ENCODE data around the gene NOP10.
"Not testable (repeated sequence)": the region's sequence is repeated elsewhere in the genome, so short reads cannot be mapped to it uniquely, and the experiment has no call there.

NOP10 gene

GRCh38 chr15:34342737-34343575 lies at the start of gene NOP10, which contains the start of gene NUTM1:
Gene NOP10, minus strand, starts transcription at chr15:34343136. Its CDS starts 63 bp downstream, at chr15:34343073.
Gene NUTM1, plus strand, starts transcription at chr15:34343315. Its CDS starts 382 bp downstream, at chr15:34343697.
- DNase-seq: peak; percentile 85 to 93

GRCh38 chr15:34389594-34390086 lies 46.7 kb upstream of the NOP10 start:
- not testable (repeated sequence) for DNase-seq

DNA sequence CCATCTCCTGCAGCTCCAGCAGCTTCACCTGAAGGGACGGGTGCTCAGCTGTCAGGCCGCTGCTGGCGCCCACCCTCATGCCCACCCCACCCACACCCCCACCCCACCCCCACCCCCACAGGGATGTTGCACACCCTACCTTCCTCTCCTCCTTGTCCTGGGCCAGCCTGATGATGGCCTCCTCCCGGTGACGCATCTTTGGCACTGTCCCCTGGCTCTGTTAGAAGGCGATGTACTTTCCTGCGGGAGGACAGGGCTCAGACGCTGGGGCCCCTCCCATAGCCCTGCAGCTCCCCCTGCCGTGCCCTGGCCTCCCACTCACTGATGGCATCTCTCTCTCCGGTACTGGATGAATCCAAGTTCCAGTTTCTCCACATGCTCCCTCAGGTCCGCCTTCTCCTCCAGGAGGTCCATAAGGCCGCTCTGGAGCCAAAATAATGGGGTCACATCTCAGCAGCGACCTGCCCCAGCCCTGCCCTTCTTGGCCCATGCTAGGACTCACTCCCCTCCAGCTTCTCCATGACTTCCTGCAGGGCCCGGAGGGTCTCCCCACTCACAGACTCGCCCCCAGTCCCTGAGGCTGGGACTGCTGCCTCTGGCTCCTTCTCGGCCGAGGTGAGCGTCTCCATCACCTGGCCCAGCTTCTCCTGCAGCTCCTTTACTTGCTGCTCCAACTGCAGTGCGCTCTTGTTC lies 39.0 kb upstream of the NOP10 start:
- not testable (repeated sequence) for DNase-seq

- DNase-seq: not testable (repeated sequence)
Observed at GRCh38 chr15:34380491-34380890, 37.6 kb upstream of the NOP10 start.

DNA sequence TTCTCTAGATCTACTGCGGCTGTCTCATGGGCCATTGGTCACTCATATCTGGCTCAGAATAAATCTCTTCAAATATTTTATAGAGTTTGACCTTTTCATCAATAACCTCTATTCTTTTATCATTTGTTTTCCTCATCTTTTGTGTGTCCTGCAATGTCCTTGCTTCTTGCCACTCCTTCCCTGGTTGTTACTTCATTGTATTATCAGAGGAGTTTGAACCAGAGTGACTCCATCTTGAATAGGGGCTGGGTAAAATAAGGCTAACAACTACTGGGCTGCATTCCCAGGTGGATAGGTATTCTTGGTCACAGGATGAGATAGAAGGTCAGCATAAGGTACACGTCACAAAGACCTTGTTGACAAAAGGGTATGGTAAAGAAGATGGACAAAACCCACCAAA lies 33.9 kb upstream of the NOP10 start:
- no peak for DNase-seq

DNA sequence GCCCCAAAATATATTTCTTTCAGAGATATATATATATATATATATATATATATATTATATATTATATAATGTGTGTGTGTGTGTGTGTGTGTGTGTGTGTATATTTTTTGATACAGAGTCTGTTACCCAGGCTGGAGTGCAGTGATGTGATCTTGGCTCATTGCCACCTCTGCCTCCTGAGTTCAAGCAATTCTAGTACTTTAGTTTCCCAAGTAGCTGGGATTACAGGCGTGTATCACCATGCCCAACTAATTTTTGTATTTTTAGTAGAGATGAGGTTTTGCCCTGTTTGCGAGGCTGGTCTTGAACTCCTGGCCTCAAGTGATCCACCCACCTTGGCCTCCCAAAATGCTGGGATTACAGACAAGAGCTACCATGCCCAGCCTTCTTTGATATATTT lies 32.6 kb upstream of the NOP10 start:
- DNase-seq: not testable (repeated sequence)

GRCh38 chr15:34374816-34375215 lies 31.9 kb upstream of the NOP10 start:
- no peak for DNase-seq

- no peak for DNase-seq
Observed at GRCh38 chr15:34373951-34374350, 31.0 kb upstream of the NOP10 start.

GRCh38 chr15:34370643-34371042 lies 27.7 kb upstream of the NOP10 start:
- DNase-seq: no peak

- no peak for DNase-seq
Observed at GRCh38 chr15:34370129-34370528, 27.2 kb upstream of the NOP10 start.

DNA sequence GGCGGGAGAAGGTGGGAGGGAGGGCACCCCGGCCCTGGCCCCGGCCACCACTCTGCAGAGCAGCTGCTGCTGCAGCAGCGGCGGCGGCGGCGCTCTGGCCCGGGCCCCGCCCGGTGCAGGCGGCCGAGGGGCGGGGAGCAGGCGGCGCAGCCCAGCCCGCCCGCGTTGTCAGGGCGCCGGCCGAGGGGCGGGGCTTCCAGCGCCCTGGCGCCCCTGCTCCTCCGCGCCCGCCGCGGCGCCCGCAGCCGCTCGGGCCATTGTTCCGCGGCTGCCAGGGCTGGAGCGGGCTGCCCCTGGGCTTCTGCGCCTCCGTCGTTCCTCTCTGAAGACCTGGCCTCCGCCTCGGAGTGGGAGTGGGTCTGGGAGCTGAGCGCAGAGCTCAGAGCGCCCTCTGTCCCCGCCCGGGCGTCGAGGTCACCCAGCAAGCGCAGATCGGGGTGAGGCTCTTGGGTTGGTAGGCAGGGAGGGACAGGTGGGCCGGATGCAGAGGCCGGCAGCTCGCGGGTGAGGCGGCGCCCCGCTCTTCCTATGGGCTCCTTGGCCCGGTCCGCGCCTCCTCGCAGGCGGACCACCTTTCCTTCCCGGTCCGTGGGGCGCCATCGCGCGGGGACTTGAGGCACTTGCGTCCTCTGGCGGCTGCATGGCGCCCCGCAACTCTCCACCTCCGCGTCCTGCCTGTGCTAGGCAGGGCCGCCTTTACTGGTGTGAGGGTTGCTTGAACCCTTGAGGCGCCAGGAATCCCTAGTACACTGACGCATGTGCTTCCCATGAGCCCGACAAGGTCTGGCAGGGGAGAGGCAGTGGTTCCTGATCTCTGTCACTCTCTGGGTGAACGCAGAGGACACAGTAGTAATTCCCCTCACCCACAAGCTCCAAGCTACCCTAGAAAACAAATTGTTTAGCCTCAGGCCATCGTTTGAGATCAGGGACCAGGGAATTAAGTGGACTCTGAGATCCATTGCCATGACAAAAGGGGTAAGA lies 24.5 kb upstream of the NOP10 start, which contains the start of gene LPCAT4:
LPCAT4 (minus strand) TSS at position 96 of the 981 bp plus-strand sequence. CDS start 96 bp downstream, outside the sequence.
- peak; percentile 85 to 87 for DNase-seq

DNA sequence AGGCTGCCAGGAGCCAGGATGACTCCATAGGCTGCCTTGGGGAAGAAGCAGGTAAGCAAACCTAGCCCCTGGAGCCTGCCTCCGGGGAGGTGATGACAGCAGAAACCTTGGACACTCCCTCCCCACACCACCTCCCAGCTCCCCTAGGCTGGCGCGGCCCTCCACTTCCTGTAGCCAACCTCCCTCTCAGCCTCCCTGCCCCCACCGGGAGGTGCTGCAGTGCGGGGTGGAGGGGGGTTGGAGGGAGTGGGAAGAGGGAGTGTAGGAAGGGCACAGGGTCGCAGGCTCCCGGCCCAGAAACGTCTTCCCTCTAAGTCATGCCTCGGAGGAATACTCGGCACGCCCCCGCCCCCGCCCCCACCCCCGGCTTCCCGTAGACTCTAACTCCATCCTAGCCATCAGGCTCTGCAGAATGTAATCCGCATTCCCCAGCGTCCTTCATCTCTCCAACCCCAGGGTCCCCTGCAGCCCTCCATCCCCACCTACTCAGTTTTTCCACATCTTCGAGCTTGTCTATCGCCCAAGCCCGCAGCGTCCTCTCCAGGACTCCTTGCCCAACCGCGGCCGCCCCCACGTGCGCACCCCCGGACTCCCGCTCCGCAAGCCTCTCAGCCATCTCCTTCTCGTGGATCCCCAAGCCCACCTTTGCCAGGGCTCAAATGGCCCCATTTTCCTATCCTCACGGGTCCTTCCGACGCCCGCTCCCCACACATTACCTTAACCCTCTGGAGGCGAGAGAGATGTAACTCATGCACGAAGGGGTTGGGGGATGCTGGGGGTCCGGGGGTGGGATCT lies 23.5 kb upstream of the NOP10 start:
- DNase-seq: peak; percentile 78 to 79

DNA sequence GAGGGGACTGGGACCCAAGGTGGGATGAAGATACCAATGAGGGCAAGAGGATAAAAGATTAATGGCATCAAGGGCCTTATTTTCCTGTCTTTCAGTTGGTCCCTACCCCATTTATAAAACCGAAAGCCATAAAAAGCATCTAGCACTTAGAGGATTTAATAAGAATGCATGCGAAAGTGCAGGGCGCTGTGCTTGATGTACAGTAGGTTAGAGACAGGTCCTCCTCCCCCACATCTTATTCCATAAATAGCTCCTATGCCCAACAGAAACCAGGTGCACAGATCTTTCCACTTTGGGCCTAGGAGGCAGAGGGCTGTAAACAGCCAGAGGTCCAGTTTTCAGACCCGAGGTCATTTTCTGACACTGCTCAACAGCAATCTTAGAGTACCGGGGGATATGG lies 22.9 kb upstream of the NOP10 start:
- no peak for DNase-seq

GRCh38 chr15:34365091-34365825 lies 22.3 kb upstream of the NOP10 start:
- DNase-seq: no peak

GRCh38 chr15:34364041-34364440 lies 21.1 kb upstream of the NOP10 start:
- no peak for DNase-seq

DNA sequence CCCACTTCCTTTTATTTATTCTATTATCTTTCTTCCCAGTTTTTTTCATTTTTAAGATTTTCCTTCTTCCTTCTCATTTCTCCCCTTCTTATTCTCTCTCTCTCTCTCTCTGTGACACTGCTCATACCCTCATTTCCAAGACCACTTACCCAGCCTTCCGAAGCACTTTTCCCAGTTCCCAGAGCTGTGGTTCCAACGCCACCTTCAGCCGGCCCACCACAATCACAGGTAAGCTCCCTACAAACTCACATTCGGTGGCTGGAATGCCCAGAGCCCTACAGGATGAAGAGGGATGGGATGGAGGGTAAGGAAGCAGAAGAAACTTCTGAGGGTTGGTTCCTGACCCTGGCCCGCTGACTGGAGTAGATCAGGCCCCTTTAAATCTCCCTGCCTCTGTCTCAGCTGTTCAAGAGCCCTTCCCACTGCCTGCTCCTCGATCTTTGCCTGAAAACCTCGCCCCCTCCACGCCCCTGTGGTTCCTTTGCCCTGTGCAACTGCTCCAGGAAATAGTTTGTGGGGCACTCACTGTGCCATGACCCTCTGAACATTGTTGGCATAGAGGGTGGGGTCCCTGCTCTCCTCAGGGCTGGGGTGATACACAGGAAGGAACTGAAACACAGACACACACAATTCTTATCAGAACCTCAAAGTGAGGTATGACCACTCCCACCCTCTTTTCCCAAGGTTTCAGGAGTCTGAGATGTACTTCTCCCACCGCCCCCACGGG lies 19.3 kb upstream of the NOP10 start:
- no peak for DNase-seq

DNA sequence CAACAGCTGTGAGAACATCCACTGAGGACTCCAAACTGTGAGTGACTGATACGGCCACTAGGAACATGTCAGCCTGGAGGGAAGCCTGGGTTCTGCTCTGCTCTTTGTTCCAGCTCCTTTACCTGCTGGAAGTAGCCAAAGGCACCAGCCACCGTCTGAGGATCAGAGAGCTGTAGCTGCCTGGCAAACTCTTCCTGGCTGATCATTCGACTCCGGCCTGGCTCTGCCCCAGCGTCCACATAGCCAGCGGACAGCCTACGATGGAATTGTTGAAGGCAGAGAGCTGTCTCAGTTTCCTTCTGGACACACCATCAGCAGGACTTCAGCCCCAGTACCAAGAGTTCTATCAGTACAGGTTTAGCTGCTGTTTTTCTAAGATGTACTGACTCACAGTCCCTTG lies 18.3 kb upstream of the NOP10 start:
- no peak for DNase-seq

- DNase-seq: no peak
Observed at GRCh38 chr15:34360298-34360697, 17.4 kb upstream of the NOP10 start.

DNA sequence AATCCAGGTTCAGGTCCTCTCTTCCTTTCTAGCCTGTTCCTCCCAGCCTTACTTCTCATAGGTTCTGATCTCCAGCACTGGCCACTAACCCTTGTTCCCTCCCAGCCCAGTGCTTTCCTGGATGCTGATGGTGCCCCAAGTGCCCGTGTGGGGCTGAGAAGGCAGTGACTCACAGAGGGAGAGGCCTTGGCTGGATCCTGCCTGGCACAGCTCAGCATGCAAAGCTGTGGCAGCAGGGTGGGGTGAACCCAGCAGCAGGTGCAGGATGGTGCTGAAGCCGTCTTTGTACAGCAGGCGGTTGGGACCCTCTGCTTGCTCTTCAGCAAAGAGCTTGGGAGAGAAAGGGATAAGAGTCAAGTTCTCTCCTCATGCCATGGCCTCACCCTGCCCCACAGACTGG lies 16.5 kb upstream of the NOP10 start:
- no peak for DNase-seq

DNA sequence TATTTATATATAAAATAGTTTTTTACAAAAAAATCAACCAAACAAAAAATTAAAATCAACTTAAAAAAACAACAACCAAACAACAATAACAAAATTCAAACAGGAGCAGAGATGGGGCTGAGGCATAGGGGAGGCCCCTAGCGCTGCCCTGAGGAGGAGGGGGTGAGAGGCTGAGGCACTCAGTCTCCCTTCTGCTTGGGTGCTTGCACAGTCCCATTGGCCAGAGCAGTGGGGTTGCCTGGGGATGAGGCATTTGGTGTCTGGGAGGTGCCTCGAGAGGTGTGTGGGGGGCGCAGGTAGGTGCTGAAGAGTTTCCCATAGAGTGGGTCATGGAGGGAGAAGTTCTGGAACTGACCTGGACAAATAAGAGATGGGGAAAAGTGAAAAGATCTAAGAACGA lies 16.0 kb upstream of the NOP10 start:
- DNase-seq: no peak
